Breast epithelium (tissue), 4 donors: ENCODE results near the gene C10orf105. TPM values are rescaled to one million over a fixed set of nuclear protein-coding genes. Genes with fewer than 3 reads are reported as not detected.

Source experiments
- DNase-seq, 2 donors: peaks; one replicate each; pipeline ENCODE4 v3.0.0-alpha.2; 2019; ENCODE audit warnings: low spot score in 2 of 2
- H3K27ac ChIP-seq, 2 donors: fragments of 200-600 bp; sonication (generic) in 1 of 2; one replicate each; pipeline ENCODE4 v1.5.1; 2016 to 2019; ENCODE audit warnings: mild to moderate bottlenecking in 1 of 2
- H3K27me3 ChIP-seq, 2 donors: fragments of 200-600 bp; sonication (generic) in 1 of 2; one replicate each; pipeline versions ENCODE4 v1.5.1 to v1.6.0; 2017 to 2019; ENCODE audit warnings: control low read depth in 1 of 2, mild to moderate bottlenecking in 1 of 2
- H3K36me3 ChIP-seq: fragments of 200-600 bp; one replicate; pipeline ENCODE4 v1.5.1; 2019
- H3K4me1 ChIP-seq, 2 donors: fragments of 200-600 bp; sonication (generic); one replicate each; pipeline ENCODE4 v1.5.1; 2016 to 2019; ENCODE audit warnings: control low read depth in 1 of 2
- H3K4me3 ChIP-seq, 3 donors: fragments of 200-600 bp; sonication (generic); 1 replicate in 2 of 3; 2 replicates in 1 of 3; pipeline ENCODE4 v1.5.1; 2016 to 2019; ENCODE audit warnings: mild to moderate bottlenecking in 3 of 3, moderate library complexity in 2 of 3
- H3K9me3 ChIP-seq, 2 donors: fragments of 200-600 bp; sonication (generic) in 1 of 2; one replicate each; pipeline ENCODE4 v1.5.1; 2016 to 2019; ENCODE audit warnings: control low read depth in 1 of 2
- POLR2A ChIP-seq: fragments of 450-650 bp; IDR thresholded peaks from one replicate; pipeline ENCODE4 v1.6.1; 2016; ENCODE audit warnings: antibody characterized with exemption, mild to moderate bottlenecking, moderate library complexity
- POLR2AphosphoS5 ChIP-seq, 3 donors: sonication (generic); formaldehyde crosslinking; IDR thresholded peaks; one replicate each; pipeline ENCODE4 v1.6.1; 2017; ENCODE audit warnings: antibody characterized with exemption in 3 of 3
- intact Hi-C: fragments of 100-400 bp; cut with DNase I; formaldehyde crosslinking; loops from one replicate; pipeline ENCODE4 v1.15.1; 2023; ENCODE audit warnings: low total_unique reads
- total RNA-seq, 3 donors: library from RNA; depleted of rRNA; stranded (reverse); fragments of >200 nt; gene quantifications; one replicate each; pipeline ENCODE4 v1.1.0, GENCODE V29; 2016
- TF ChIP-seq, protein P1 (sequence below), 3 donors: fragments of 450-650 bp; IDR thresholded peaks; one replicate each; pipeline ENCODE4 v1.5.1; 2016 to 2017; ENCODE audit warnings: antibody characterized with exemption in 3 of 3, mild to moderate bottlenecking in 3 of 3, moderate library complexity in 3 of 3

Gene C10orf105
- total RNA-seq, 3 donors from 2014 or later, result under 0.01 to 0.29 TPM; not detected in 1

- intact Hi-C loops, result no loop called here
- no peak for DNase-seq
- no peak overlapping the region for H3K27ac ChIP-seq
Observed at GRCh38 chr10:71708897-71709882, 10.4 kb downstream of the C10orf105 start.

GRCh38 chr10:71708301-71708703, 11.3 kb downstream of the C10orf105 start:
- Histone ChIP-seq H3K9me3 (no peaks in the 10 kb centered on the region), H3K36me3 (no peaks in the 10 kb centered on the region), H3K4me3 (no peak overlapping the region), H3K4me1 (peaks cover 0 to 5% of the 10 kb centered on the region in 2 donors), H3K27ac (no peak overlapping the region), H3K27me3 (no peaks in the 10 kb centered on the region)
- intact Hi-C loops, result no loop called here
- DNase-seq, result no peak
- peak in 1 of 3 donors; percentile 8 for TF ChIP-seq POLR2AphosphoS5 (IDR thresholded peaks at IDR 0.05)
- TF ChIP-seq, protein P1, sequence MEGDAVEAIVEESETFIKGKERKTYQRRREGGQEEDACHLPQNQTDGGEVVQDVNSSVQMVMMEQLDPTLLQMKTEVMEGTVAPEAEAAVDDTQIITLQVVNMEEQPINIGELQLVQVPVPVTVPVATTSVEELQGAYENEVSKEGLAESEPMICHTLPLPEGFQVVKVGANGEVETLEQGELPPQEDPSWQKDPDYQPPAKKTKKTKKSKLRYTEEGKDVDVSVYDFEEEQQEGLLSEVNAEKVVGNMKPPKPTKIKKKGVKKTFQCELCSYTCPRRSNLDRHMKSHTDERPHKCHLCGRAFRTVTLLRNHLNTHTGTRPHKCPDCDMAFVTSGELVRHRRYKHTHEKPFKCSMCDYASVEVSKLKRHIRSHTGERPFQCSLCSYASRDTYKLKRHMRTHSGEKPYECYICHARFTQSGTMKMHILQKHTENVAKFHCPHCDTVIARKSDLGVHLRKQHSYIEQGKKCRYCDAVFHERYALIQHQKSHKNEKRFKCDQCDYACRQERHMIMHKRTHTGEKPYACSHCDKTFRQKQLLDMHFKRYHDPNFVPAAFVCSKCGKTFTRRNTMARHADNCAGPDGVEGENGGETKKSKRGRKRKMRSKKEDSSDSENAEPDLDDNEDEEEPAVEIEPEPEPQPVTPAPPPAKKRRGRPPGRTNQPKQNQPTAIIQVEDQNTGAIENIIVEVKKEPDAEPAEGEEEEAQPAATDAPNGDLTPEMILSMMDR (IDR thresholded peaks at IDR 0.05), result peak; percentile 22 to 79 (median 63)
- TF ChIP-seq POLR2A, result no peak

More at GRCh38 chr10:71708897-71709882, 10.4 kb downstream of the C10orf105 start:
- H3K4me3 ChIP-seq, result no peak overlapping the region
- H3K36me3 ChIP-seq, result no peaks in the 10 kb centered on the region
- peaks cover 7 to 10% of the 10 kb centered on the region in 2 donors for H3K4me1 ChIP-seq
- no peaks in the 10 kb centered on the region for H3K9me3 ChIP-seq
- TF ChIP-seq POLR2AphosphoS5 (IDR thresholded peaks at IDR 0.05) (no peak), POLR2A (no peak)
- TF ChIP-seq, protein P1 (IDR thresholded peaks at IDR 0.05), result no peak
- H3K27me3 ChIP-seq, result no peaks in the 10 kb centered on the region

DNA sequence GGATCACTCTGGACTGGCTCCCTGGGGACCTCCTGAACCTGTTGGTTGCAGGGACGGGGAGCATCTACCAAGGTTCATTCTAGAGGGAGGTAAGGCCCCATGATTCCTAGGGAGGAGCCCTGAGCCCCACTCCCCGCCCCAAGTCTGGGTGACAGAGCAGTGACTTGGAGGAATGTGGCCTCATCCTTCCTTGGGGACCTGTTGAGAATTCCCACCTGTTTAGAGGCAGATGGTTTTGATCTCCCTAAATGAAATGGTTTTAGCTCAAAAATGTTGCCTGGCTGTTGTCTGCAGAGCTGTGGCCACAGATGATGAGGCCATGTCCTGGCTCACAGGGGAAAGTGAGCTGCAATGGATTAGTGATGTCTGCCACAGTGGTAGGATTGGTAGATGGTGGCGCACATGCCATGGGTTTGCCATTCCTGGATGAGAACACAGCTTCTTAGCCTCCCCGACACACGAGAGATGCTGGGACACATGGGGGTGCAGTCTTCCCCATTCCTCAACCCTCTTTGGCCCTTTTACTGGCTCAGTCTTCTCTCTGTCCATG, 12.3 kb downstream of the C10orf105 start:
- DNase-seq, result no peak
- H3K27me3 ChIP-seq, result no peaks in the 10 kb centered on the region
- TF ChIP-seq POLR2AphosphoS5 (IDR thresholded peaks at IDR 0.05), result no peak
- TF ChIP-seq, protein P1 (IDR thresholded peaks at IDR 0.05), result no peak
- no peak for TF ChIP-seq POLR2A
- H3K4me1 ChIP-seq, result no peaks in the 10 kb centered on the region
- intact Hi-C loops, result no loop called here
- no peak overlapping the region for H3K27ac ChIP-seq
- no peaks in the 10 kb centered on the region for H3K36me3 ChIP-seq
- no peaks in the 10 kb centered on the region for H3K9me3 ChIP-seq
- H3K4me3 ChIP-seq, result no peak overlapping the region

GRCh38 chr10:71706216-71707121, 13.1 kb downstream of the C10orf105 start:
- intact Hi-C loops, result no loop called here
- Histone ChIP-seq H3K36me3 (no peaks in the 10 kb centered on the region), H3K4me3 (no peak overlapping the region), H3K9me3 (no peaks in the 10 kb centered on the region), H3K27ac (no peak overlapping the region), H3K27me3 (no peaks in the 10 kb centered on the region), H3K4me1 (no peaks in the 10 kb centered on the region)
- no peak for DNase-seq
- TF ChIP-seq, protein P1 (IDR thresholded peaks at IDR 0.05), result no peak
- TF ChIP-seq POLR2A (no peak), POLR2AphosphoS5 (IDR thresholded peaks at IDR 0.05) (no peak)
